LHCN-M2 (cell line): ENCODE measurements around the gene SAMD10. TPM values are rescaled to one million over a fixed set of nuclear protein-coding genes. Genes with fewer than 3 reads are reported as not detected.
"Not testable (repeated sequence)": the region's sequence is repeated elsewhere in the genome, so short reads cannot be mapped to it uniquely, and the experiment has no call there.

Experiments used
- DNase-seq: peaks from one replicate; pipeline ENCODE4 v3.0.0-alpha.2; 2012; ENCODE audit warnings: low read depth
- total RNA-seq: library from RNA; depleted of rRNA; stranded (reverse); fragments of >200 nt; gene quantifications from 2 replicates; pipeline ENCODE4 v1.2.3, GENCODE V29; 2014

The SAMD10 gene
- total RNA-seq, 1 experiment from 2014 or later, result 3.1 TPM

GRCh38 chr20:63942969-63943807, 36.3 kb downstream of the SAMD10 start:
- no peak for DNase-seq

- DNase-seq, result no peak
Observed at GRCh38 chr20:63942250-63942951, 37.0 kb downstream of the SAMD10 start.

DNA sequence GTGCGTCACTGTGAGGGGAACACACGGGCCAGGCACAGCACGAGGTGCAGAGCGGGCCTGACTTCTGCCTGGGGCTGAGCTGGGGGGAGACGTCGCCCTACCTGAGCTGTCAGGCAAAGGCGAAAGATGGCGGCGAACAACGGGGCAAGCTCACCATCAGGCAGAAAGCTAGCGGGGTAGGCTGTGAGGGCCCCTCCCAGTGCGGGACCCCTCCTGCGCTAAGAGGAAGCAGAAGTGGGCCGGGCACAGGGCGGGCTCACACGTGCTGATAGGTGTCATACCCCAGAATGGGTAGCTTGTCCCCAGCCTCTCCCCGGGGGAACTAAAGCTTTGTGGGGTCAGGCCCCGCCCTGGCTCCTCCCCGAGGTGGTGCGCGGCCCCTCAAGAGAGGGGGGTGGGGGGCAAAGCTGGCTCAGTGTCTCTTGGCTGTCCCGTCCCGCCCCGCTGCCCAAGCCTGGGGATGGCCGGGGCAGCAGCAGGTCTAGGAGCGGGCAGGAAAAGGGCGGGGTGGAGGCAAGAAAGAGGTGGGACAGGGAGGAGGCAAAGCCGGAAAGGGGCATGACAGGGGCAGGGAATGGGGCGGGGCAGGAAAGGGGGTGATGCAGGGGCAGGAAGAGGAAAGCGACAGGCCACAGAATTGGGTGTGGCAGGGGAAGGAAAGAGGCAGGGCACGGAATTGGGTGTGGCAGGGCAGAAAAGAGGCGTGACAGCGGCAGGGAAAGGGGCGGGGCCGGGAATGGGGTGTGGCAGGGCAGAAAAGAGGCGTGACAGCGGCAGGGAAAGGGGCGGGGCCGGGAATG, 38.0 kb downstream of the SAMD10 start:
- no peak for DNase-seq

DNA sequence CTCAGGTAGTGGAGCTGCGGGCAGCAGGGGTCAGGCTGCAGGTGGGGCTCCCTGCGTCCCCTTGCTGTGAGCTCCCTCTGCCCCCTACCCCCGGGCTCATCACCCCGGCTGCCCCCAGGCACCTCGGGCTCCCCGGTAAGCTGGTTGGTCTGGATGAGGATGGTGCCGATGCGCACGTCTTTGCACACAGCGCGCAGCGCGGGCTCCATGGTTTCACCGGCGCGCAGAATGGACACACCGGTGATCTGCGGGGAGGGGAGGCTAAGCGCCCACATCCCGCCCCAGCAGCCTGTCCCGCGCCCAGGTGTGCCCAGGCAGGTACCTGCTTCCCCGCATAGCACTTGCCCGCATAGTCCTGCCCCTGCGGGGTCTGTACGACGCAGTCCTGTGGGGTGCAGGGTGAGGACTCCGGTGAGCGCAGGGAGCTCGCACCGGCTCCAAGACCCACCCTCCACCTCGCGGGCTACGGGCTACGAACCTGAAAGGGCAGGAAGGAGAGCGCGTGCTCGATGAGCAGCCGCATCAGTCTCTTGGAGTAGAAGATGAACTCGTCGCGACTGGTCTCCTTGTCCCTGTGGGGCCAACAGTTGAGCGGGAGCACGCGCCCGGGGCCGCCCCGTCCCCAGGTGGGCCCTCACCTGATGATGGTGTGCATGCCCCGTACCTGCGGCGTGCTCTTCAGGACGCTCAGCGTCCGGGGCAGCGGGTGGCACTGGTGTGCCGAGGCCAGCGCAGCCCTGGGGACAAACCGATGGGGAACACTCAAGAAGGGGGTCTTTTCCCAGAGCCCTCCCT, 38.8 kb downstream of the SAMD10 start:
- no peak for DNase-seq

DNA sequence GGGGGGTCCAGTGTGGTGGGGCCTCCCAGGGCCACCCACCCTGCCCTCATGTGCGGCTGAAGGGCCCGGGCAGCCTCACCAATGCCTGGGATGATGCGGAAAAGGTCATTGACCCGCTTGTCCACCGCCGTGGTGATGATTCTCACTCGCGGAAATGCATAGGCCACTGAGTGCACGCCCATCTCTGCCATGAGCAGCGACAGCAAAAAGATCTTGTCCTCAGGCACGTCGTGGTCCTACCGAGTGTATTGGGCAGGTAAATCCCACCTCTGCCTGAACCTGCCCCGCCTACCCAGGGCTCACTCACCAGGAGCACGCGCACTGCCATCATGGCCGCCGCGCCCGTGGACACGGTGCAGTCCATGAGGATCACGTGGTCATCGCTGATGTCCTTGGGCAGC, 39.4 kb downstream of the SAMD10 start:
- DNase-seq, result no peak

DNA sequence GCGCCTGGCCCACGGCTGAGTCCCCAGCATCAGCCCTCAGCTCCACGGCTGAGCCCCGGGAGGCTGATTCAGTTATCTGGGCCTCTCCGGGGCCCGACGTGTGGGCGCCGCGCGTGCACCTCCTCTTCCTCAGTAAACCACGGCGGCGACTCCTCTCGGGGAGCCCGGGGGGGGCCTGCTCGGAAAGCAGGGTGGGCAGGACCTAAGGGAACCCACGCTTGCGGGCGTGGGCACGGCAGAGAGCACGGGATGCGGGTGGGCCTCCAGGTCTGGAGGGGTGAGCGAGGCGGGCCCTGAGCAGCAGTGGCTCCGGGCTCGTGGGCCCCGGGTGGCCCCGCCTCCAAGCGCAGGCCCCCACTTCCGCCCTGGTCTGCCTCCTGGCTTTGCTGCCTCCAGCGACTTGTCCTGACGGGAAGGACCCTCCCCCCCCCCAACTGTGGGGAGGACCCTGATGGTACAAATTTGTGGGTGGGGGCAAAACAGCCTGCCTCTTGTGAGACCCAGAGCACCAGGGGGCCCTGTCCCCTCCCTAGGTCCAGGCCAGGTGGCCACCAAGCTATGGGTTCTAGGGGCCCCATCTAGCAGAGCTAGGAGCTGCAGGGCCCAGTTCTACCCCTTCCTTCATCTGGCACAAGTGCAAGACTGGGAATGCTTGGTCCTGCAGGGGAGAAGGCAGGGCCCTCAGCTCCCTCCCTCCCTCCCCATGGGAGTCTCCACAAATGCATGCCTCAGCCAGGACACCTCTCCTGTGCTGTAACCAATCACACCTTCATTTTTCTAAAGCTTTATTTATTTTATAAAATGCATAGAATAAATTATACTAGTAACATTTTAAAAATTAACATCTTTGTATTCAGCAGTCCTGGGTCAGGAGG, 40.1 kb downstream of the SAMD10 start:
- DNase-seq, result no peak

DNA sequence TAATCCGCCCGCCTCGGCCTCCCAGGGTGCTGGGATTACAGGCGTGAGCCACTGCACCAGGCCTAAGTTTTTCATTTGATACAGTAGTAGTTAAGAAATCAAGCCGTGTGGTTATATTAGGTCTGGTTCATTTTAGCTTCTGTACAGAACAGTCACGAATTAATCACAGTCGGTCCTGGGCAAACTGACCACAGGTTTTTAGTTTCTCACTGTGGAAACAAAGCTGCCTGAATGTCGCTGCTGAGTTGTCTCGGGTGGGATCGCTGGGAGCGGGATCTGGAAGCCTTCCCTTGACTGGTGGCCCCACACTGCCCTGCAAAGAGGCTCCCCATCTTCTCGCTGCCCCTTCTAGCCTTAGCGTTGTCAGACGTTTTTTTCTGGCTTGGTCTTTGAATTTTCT, 41.8 kb downstream of the SAMD10 start:
- no peak for DNase-seq

DNA sequence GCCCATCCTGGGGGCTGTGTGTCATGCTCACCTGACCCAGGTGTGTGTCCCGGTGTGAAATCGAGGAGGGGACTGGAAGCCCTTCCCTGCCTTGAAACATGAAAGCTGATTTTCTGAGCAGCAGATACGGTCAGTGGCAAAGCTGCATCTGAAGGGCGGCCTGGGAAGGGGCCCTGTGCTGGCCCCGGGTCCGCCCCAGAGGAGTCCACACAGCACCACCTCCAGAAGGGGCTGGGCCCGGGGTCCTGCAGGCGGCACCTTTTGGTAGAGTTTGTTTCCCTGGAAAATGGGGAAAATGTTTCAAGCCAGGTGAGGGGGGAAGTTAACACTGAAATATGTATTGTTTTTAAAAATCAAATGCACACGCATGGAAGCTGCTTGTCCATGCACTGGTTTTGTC, 44.0 kb downstream of the SAMD10 start:
- no peak for DNase-seq

GRCh38 chr20:63934271-63935068, 45.0 kb downstream of the SAMD10 start:
- DNase-seq, result no peak

DNA sequence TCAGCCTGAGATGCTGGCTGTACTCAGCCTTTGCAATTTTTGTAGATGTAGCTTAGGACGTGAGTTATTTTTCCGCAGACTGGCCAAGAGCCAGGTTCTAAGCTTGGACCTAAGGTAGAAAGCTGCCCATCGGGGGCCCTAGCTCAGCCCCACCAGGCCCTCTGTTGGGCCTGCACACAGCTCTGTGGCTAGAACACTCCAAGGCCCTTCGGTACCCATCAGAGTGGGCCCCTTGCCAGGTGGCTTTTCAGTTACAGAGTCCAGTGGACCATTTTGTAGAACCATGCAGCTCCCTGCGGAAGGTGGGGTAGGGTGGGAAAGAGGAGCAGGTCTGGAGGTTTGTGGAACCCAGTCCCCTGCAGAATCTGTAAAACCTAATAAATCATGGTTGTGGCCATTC, 45.8 kb downstream of the SAMD10 start:
- no peak for DNase-seq

DNA sequence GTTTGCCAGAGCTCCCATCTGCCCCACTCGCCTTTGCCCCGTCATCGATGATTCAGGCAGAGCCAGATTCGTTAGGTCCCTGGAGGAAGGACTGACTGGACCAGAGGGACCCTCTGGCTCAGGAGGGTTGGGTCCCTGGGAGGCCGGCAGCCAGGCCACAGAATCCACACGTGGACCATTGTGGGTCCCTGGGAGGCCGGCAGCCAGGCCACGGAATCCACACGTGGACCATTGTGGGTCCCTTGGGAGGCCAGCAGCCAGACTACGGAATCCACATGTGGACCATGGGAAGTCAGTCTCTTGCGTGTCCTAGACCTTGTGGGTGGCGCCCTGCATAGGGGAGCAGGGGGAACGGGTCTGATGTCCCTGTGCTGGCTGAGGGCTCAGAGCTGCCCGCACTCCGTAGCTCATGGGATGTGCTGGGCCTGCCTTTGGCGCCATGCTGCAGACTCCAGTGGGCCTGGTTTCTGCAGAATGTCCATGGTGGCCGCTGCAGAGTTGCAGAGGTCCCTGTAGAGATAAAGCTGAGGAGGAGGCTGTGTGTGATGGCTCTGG, 46.8 kb downstream of the SAMD10 start:
- DNase-seq, result no peak

GRCh38 chr20:63931735-63932134, 47.7 kb downstream of the SAMD10 start:
- DNase-seq, result no peak

GRCh38 chr20:63930971-63931553, 48.4 kb downstream of the SAMD10 start:
- no peak for DNase-seq

DNA sequence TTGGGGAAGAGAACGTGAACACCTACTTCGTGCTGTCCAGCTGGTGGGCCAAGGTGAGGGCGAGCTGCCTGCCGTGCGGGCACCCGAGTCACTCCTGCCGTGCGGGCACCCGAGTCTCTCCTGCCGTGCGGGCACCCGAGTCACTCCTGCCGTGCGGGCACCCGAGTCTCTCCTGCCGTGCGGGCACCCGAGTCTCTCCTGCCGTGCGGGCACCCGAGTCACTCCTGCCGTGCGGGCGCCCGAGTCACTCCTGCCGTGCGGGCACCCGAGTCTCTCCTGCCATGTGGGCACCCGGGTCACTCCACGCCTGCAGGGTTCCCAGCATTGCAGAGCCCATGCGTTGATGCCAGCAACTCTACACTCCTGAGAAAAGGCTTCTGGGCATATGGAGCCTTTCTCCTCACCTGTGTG, 50.0 kb downstream of the SAMD10 start:
- DNase-seq, result not testable (repeated sequence)

GRCh38 chr20:63929071-63929470, 50.4 kb downstream of the SAMD10 start:
- DNase-seq, result no peak

- no peak for DNase-seq
Observed at GRCh38 chr20:63926298-63926697, 53.1 kb downstream of the SAMD10 start.

GRCh38 chr20:63924241-63924640, 55.2 kb downstream of the SAMD10 start:
- no peak for DNase-seq
